ENCODE measurements around the gene MYORG.

Gene MYORG

GRCh38 chr9:34376596-34377403, at the start of gene MYORG:
Gene MYORG (minus strand): TSS chr9:34376898. CDS start chr9:34372943, 3,955 bp downstream.
- peak; percentile 89 for DNase-seq

- no peak for DNase-seq
Measured at GRCh38 chr9:34419716-34420504, 43.2 kb upstream of the MYORG start.

GRCh38 chr9:34417734-34418133, 41.0 kb upstream of the MYORG start:
- no peak for DNase-seq

- DNase-seq = peak; percentile 66
Measured at GRCh38 chr9:34413231-34413852, 36.6 kb upstream of the MYORG start.

GRCh38 chr9:34412336-34412735, 35.6 kb upstream of the MYORG start:
- no peak for DNase-seq

GRCh38 chr9:34409154-34409553, 32.5 kb upstream of the MYORG start:
- DNase-seq = no peak

GRCh38 chr9:34408173-34408572, 31.5 kb upstream of the MYORG start:
- DNase-seq = no peak

- DNase-seq = no peak
Measured at GRCh38 chr9:34406219-34406618, 29.5 kb upstream of the MYORG start.

GRCh38 chr9:34405719-34406118, 29.0 kb upstream of the MYORG start:
- no peak for DNase-seq

GRCh38 chr9:34403554-34404380, 27.1 kb upstream of the MYORG start:
- DNase-seq = peak; percentile 70

- no peak for DNase-seq
Measured at GRCh38 chr9:34400686-34401602, 24.2 kb upstream of the MYORG start.

- DNase-seq = no peak
Measured at GRCh38 chr9:34400275-34400674, 23.6 kb upstream of the MYORG start.

- DNase-seq = no peak
Measured at GRCh38 chr9:34399729-34400128, 23.0 kb upstream of the MYORG start.

- DNase-seq = no peak
Measured at GRCh38 chr9:34398875-34399274, 22.2 kb upstream of the MYORG start.

- DNase-seq = no peak
Measured at GRCh38 chr9:34396276-34397214, 19.8 kb upstream of the MYORG start.

GRCh38 chr9:34392511-34392910, 15.8 kb upstream of the MYORG start:
- no peak for DNase-seq

- no peak for DNase-seq
Measured at GRCh38 chr9:34387239-34387638, 10.5 kb upstream of the MYORG start.

GRCh38 chr9:34386656-34387055, 10.0 kb upstream of the MYORG start:
- DNase-seq = no peak

- no peak for DNase-seq
Measured at GRCh38 chr9:34385561-34386230, 9.0 kb upstream of the MYORG start.
